Testis (tissue), 3 donors: Measurements from ENCODE around the gene CD79A. TPM values are rescaled to one million over a fixed set of nuclear protein-coding genes. Genes with fewer than 3 reads are reported as not detected.

Source experiments
- DNase-seq: peaks from one replicate; pipeline ENCODE4 v3.0.0-alpha.2; 2019
- H3K27ac ChIP-seq, 2 donors: fragments of 200-600 bp; sonication (generic); one replicate each; pipeline ENCODE4 v1.5.1; 2019
- H3K27me3 ChIP-seq: fragments of 200-600 bp; sonication (generic); one replicate; pipeline ENCODE4 v1.5.1; 2019
- H3K36me3 ChIP-seq: fragments of 200-600 bp; sonication (generic); one replicate; pipeline ENCODE4 v1.5.1; 2017; ENCODE audit warnings: low read depth; ENCODE audit errors: missing control alignments
- H3K4me1 ChIP-seq: fragments of 200-600 bp; sonication (generic); one replicate; pipeline ENCODE4 v1.5.1; 2019
- H3K4me3 ChIP-seq, 2 donors: fragments of 200-600 bp; sonication (generic); one replicate each; pipeline ENCODE4 v1.5.1; 2017 to 2019
- H3K9me3 ChIP-seq: fragments of 200-600 bp; sonication (generic); one replicate; pipeline ENCODE4 v1.5.1; 2017
- POLR2A ChIP-seq: fragments of 450-650 bp; IDR thresholded peaks from one replicate; pipeline ENCODE4 v1.6.1; 2017; ENCODE audit warnings: antibody characterized with exemption, mild to moderate bottlenecking, moderate library complexity
- WGBS, 2 donors: methylation state at CpG; one replicate each; pipeline ENCODE4 v1.1.5; 2018; 5-methylcytosine and 5-hydroxymethylcytosine counted together
- intact Hi-C: fragments of 100-400 bp; cut with DNase I; formaldehyde crosslinking; loops from one replicate; pipeline ENCODE4 v1.15.1; 2023; ENCODE audit warnings: low total_unique reads
- polyA plus RNA-seq: library from polyadenylated mRNA; stranded (reverse); fragments of 350-450 nt; fragmentation: Illumina TruSeq; extraction: RNeasy Lipid Tissue Mini Kit (QIAGEN cat#74804); gene quantifications from one replicate; pipeline ENCODE4 v1.2.3, GENCODE V29; 2014; ENCODE audit warnings: low read depth, low replicate concordance; ENCODE audit not compliant: insufficient read depth
- total RNA-seq, 2 donors: library from RNA; depleted of rRNA; stranded (reverse); fragments of >200 nt; gene quantifications; one replicate each; pipeline ENCODE4 v1.2.3, GENCODE V29; 2016
- TF ChIP-seq, protein P1 (sequence below), 3 experiments: fragments of 450-650 bp in 2 of 3; fragments of 200-600 bp in 1 of 3; sonication (generic) in 1 of 3; IDR thresholded peaks; one replicate each; pipeline ENCODE4 v1.5.1; 2016 to 2019; ENCODE audit warnings: antibody characterized with exemption in 3 of 3, mild to moderate bottlenecking in 2 of 3, moderate library complexity in 1 of 3

Gene CD79A
- total and polyA plus RNA-seq, 3 donors from 2014 or later: 0.87 to 3.6 TPM; not detected in 1

GRCh38 chr19:41908724-41909464 lies 31.8 kb downstream of the CD79A start:
- TF ChIP-seq POLR2A: no peak
- TF ChIP-seq, protein P1, sequence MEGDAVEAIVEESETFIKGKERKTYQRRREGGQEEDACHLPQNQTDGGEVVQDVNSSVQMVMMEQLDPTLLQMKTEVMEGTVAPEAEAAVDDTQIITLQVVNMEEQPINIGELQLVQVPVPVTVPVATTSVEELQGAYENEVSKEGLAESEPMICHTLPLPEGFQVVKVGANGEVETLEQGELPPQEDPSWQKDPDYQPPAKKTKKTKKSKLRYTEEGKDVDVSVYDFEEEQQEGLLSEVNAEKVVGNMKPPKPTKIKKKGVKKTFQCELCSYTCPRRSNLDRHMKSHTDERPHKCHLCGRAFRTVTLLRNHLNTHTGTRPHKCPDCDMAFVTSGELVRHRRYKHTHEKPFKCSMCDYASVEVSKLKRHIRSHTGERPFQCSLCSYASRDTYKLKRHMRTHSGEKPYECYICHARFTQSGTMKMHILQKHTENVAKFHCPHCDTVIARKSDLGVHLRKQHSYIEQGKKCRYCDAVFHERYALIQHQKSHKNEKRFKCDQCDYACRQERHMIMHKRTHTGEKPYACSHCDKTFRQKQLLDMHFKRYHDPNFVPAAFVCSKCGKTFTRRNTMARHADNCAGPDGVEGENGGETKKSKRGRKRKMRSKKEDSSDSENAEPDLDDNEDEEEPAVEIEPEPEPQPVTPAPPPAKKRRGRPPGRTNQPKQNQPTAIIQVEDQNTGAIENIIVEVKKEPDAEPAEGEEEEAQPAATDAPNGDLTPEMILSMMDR (IDR thresholded peaks at IDR 0.05): no peak
- Histone ChIP-seq H3K36me3 (no peaks in the 10 kb centered on the region), H3K27ac (no peak overlapping the region), H3K9me3 (no peaks in the 10 kb centered on the region), H3K4me3 (no peak overlapping the region), H3K27me3 (no peaks in the 10 kb centered on the region), H3K4me1 (peaks cover 2% of the 10 kb centered on the region)
- DNase-seq: no peak
- intact Hi-C loops: no loop called here
- 72 to 80% methylated on average over 9 to 11 of the region's 11 CpGs for WGBS, 2 donors

DNA sequence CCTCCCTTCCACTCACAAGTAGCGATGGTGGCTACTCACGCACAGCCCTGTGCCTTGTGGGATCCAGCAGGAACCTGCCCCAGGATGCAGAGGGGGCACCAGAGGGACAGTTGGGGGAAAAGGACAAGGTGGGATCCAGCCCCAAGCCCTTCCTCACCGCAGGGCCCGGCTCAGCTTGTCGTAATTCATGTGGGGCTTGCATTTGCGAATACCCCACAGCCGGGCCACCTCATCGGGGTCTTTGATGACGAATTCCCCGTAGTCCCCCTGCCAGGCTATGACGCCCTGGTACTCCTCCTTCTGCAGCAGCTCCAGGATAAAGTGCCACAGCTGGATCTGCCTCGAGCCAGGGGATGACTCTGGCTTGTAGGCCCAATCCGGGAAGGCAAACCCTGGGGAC lies 32.6 kb downstream of the CD79A start:
- Histone ChIP-seq H3K36me3 (no peaks in the 10 kb centered on the region), H3K4me1 (peaks cover 2% of the 10 kb centered on the region), H3K27ac (no peak overlapping the region), H3K27me3 (no peaks in the 10 kb centered on the region), H3K9me3 (no peaks in the 10 kb centered on the region), H3K4me3 (no peak overlapping the region)
- TF ChIP-seq POLR2A: no peak
- TF ChIP-seq, protein P1 (IDR thresholded peaks at IDR 0.05): no peak
- WGBS, 2 donors: 63 to 76% methylated on average over 2 to 10 of the region's 13 CpGs
- intact Hi-C loops: no loop called here
- DNase-seq: no peak

DNA sequence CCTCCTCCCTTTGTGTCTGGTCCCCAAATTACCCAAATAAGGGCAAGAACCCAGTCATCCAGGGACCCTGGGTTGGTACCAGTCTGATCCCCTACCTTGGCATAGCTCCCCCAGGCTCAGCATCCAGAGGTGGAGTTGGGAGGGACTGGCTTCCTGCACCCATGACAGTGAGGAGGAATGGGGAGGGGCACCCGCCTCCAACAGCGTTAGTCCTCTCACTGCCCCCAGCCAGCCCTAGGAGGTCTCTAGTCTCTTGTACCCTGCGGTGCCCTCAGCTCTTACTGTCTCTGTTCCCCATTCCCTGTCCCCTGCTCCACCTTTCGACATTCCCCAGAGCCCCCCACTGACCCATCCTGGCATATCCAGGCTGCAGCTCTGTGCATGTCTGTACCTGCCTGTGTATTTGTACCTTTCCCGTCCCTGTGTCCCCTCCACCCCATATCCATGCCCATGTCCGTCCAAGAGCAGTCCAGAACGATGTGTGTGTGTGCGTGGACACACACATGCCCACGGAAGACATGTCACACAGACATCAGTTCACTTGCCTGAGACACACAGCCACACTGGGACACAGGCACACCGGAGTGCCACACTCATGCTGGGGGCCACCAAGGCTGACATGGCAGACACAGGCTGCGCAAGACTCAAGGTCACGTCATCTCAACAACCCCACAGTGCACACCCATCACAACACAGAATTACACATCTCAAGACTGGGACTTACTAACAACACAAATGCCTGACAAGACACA lies 33.3 kb downstream of the CD79A start:
- Histone ChIP-seq H3K9me3 (no peaks in the 10 kb centered on the region), H3K36me3 (no peaks in the 10 kb centered on the region), H3K27me3 (no peaks in the 10 kb centered on the region), H3K4me3 (no peak overlapping the region), H3K27ac (no peak overlapping the region), H3K4me1 (peaks cover 6% of the 10 kb centered on the region)
- TF ChIP-seq, protein P1 (IDR thresholded peaks at IDR 0.05): no peak
- no peak for TF ChIP-seq POLR2A
- intact Hi-C loops: no loop called here
- WGBS, 2 donors: 65 to 72% methylated on average over 10 to 12 of the region's 12 CpGs
- DNase-seq: no peak

GRCh38 chr19:41910992-41911888 lies 34.2 kb downstream of the CD79A start:
- WGBS, 2 donors: 67 to 71% methylated on average over 13 of the region's 13 CpGs
- no peak for DNase-seq
- no peaks in the 10 kb centered on the region for H3K9me3 ChIP-seq
- peaks cover 6% of the 10 kb centered on the region for H3K4me1 ChIP-seq
- no peak overlapping the region for H3K27ac ChIP-seq
- intact Hi-C loops: no loop called here
- no peak for TF ChIP-seq POLR2A
- TF ChIP-seq, protein P1 (IDR thresholded peaks at IDR 0.05): no peak
- H3K4me3 ChIP-seq: no peak overlapping the region
- H3K27me3 ChIP-seq: no peaks in the 10 kb centered on the region
- no peaks in the 10 kb centered on the region for H3K36me3 ChIP-seq
